Hepatocyte (in vitro differentiated cells): ENCODE measurements around the gene MRPL36. TPM values are rescaled to one million over a fixed set of nuclear protein-coding genes. Genes with fewer than 3 reads are reported as not detected.

ENCODE experiments used
- DNase-seq: peaks from one replicate; pipeline ENCODE4 v3.0.0-alpha.2; 2016; ENCODE audit warnings: low spot score
- H2AFZ ChIP-seq: fragments of 200-600 bp; sonication (generic); 2 replicates; pipeline ENCODE4 v1.6.0; 2016; ENCODE audit warnings: antibody characterized with exemption, mild to moderate bottlenecking
- H3K27ac ChIP-seq: fragments of 200-600 bp; sonication (generic); 2 replicates; pipeline ENCODE4 v1.5.1; 2016; ENCODE audit warnings: mild to moderate bottlenecking
- H3K27me3 ChIP-seq: fragments of 200-600 bp; sonication (generic); 2 replicates; pipeline ENCODE4 v1.6.1; 2016
- H3K36me3 ChIP-seq: fragments of 200-600 bp; sonication (generic); replicated peaks from 2 replicates; pipeline ENCODE4 v1.5.1; 2016; ENCODE audit warnings: low read depth; ENCODE audit not compliant: insufficient read depth
- H3K4me1 ChIP-seq: fragments of 200-600 bp; sonication (generic); 2 replicates; pipeline ENCODE4 v1.5.1; 2016; ENCODE audit warnings: mild to moderate bottlenecking, moderate library complexity; ENCODE audit not compliant: insufficient read depth
- H3K4me2 ChIP-seq: fragments of 200-600 bp; sonication (generic); 2 replicates; pipeline ENCODE4 v1.6.0; 2016
- H3K4me3 ChIP-seq: fragments of 200-600 bp; sonication (generic); 2 replicates; pipeline ENCODE4 v1.5.1; 2016; ENCODE audit warnings: mild to moderate bottlenecking
- H3K79me2 ChIP-seq: fragments of 200-600 bp; sonication (generic); 2 replicates; pipeline ENCODE4 v1.6.0; 2017; ENCODE audit warnings: mild to moderate bottlenecking
- H3K9me2 ChIP-seq: fragments of 200-600 bp; sonication (generic); replicated peaks from 2 replicates; pipeline ENCODE4 v1.6.0; 2017; ENCODE audit warnings: mild to moderate bottlenecking; ENCODE audit not compliant: insufficient read depth
- H3K9me3 ChIP-seq: fragments of 200-600 bp; sonication (generic); 2 replicates; pipeline ENCODE4 v1.5.1; 2016; ENCODE audit warnings: low read depth, mild to moderate bottlenecking
- H4K20me1 ChIP-seq: fragments of 200-600 bp; sonication (generic); 2 replicates; pipeline ENCODE4 v1.6.0; 2016; ENCODE audit warnings: mild to moderate bottlenecking; ENCODE audit not compliant: insufficient read depth, poor library complexity, severe bottlenecking
- CTCF ChIP-seq: fragments of 200-600 bp; sonication (generic); IDR thresholded peaks from 2 replicates; pipeline ENCODE4 v1.5.1; 2016; ENCODE audit warnings: antibody characterized with exemption, mild to moderate bottlenecking; ENCODE audit not compliant: poor library complexity
- EZH2 ChIP-seq: fragments of 200-600 bp; sonication (generic); IDR thresholded peaks from 2 replicates; pipeline ENCODE4 v1.6.1; 2016; ENCODE audit warnings: antibody characterized with exemption, mild to moderate bottlenecking, borderline replicate concordance
- EZH2phosphoT487 ChIP-seq: fragments of 200-600 bp; sonication (generic); IDR thresholded peaks from one replicate; pipeline ENCODE4 v1.6.1; 2018; ENCODE audit warnings: antibody characterized with exemption, mild to moderate bottlenecking, low read depth, moderate library complexity; ENCODE audit not compliant: unreplicated experiment, severe bottlenecking
- WGBS: methylation state at CpG from one replicate; pipeline ENCODE4 v1.1.6; 2016; ENCODE audit warnings: low lambda C conversion rate; ENCODE audit errors: missing lambda C conversion rate; 5-methylcytosine and 5-hydroxymethylcytosine counted together
- polyA plus RNA-seq: library from polyadenylated mRNA; unstranded; fragments of >200 nt; fragmentation: Nextera tagmentation; extraction: Ambion mirVana; gene quantifications from 2 replicates; pipeline ENCODE4 v1.2.1, GENCODE V29; 2016
- total RNA-seq: library from RNA; depleted of rRNA; stranded (reverse); fragments of >200 nt; gene quantifications from 2 replicates; pipeline ENCODE4 v1.2.3, GENCODE V29; 2014

MRPL36 gene
- total and polyA plus RNA-seq, 2 experiments from 2014 or later: 25.6 to 107 TPM

DNA sequence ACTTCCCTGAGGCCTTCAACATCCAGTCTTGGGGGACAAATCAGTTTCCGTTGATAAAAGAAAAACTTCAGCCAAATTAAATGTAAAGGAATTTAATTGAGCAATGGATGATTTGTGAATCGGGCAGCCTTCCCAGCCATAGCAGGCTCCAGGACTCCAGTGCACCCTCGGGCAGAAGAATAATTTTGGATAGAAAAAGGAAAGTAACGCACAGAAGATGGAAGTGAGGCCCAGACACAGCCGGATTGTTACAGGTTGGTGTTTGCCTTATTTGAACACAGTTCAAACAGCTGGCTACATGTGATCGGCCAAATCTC lies 19.1 kb downstream of the MRPL36 start:
- no peak for DNase-seq
- no peaks in the 10 kb centered on the region for H3K9me2 ChIP-seq
- H3K4me2 ChIP-seq: no peak overlapping the region
- 88% methylated on average over 6 of the region's 6 CpGs for WGBS
- H3K4me1 ChIP-seq: no peaks in the 10 kb centered on the region
- no peak overlapping the region for H2AFZ ChIP-seq
- H3K79me2 ChIP-seq: no peaks in the 10 kb centered on the region
- TF ChIP-seq EZH2phosphoT487 (no peak), CTCF (no peak)
- H3K4me3 ChIP-seq: no peak overlapping the region
- no peaks in the 10 kb centered on the region for H4K20me1 ChIP-seq
- no peaks in the 10 kb centered on the region for H3K36me3 ChIP-seq
- no peaks in the 10 kb centered on the region for H3K9me3 ChIP-seq
- H3K27ac ChIP-seq: no peak overlapping the region
- no peaks in the 10 kb centered on the region for H3K27me3 ChIP-seq

DNA sequence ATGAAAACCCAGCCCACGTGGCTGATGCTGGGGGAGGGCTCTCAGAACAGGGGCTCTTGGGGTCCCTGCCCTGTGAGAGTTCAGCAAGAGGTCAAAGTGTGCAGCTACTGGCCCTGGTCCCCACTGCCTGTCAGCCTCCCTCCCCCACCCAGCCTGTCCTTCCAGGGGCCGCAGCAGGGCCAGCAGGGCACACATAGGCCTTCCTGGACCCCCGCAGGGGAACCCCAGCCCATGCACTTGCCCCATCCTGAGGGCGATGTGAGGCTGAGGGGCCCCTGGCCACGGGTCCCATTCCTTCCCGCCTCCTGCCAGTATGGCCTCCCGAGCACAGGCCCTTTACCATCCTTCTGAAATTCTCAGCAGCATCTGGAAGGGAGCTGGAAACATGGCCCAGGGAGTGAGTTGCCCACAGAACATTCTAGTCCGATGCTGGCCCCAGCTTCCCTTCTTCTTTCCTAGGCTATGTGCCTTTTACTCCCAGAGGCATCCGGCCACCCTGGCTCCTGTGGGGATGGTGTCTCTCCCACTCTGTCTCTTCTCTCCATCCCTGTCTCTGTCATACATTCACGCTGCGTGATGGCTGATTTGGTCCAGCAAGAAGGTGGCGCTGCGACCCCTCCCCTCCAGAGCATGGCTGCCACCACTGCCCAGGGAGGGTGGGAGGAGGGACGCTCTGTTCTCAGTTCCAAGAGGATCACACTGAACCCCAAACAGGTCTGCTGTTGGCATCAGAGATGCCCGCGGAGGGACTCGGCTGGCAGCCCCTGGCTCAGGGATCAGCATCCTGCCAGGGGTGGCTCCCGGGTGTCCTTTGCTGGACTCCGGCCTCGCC lies 19.6 kb downstream of the MRPL36 start:
- 90% methylated on average over 20 of the region's 20 CpGs for WGBS
- Histone ChIP-seq H3K4me2 (no peak overlapping the region), H3K79me2 (no peaks in the 10 kb centered on the region), H3K9me2 (no peaks in the 10 kb centered on the region), H2AFZ (no peak overlapping the region), H4K20me1 (no peaks in the 10 kb centered on the region), H3K27me3 (no peaks in the 10 kb centered on the region), H3K9me3 (no peaks in the 10 kb centered on the region), H3K36me3 (no peaks in the 10 kb centered on the region), H3K4me1 (no peaks in the 10 kb centered on the region), H3K4me3 (no peak overlapping the region), H3K27ac (no peak overlapping the region)
- no peak for DNase-seq
- TF ChIP-seq CTCF (no peak), EZH2phosphoT487 (no peak), EZH2 (no peak)

- Histone ChIP-seq H2AFZ (no peak overlapping the region), H3K79me2 (no peaks in the 10 kb centered on the region), H3K9me3 (no peaks in the 10 kb centered on the region), H3K9me2 (no peaks in the 10 kb centered on the region), H3K4me2 (no peak overlapping the region), H3K36me3 (no peaks in the 10 kb centered on the region), H3K4me1 (no peaks in the 10 kb centered on the region), H3K27me3 (no peaks in the 10 kb centered on the region), H3K27ac (no peak overlapping the region), H3K4me3 (no peak overlapping the region), H4K20me1 (no peaks in the 10 kb centered on the region)
- 92% methylated on average over 32 of the region's 32 CpGs for WGBS
- TF ChIP-seq EZH2phosphoT487 (no peak), EZH2 (no peak), CTCF (no peak)
- DNase-seq: no peak
Measured at GRCh38 chr5:1779021-1779680, 20.5 kb downstream of the MRPL36 start.
